ENCODE measurements around the gene AOPEP. TPM values are rescaled to one million over a fixed set of nuclear protein-coding genes. Genes with fewer than 3 reads are reported as not detected.

The AOPEP gene
- total and polyA plus RNA-seq, 2 of the 13 experiments (the other 11 are each of a cell fraction or from before 2014, with no cell fraction given): 22.2 to 41.6 TPM

DNA sequence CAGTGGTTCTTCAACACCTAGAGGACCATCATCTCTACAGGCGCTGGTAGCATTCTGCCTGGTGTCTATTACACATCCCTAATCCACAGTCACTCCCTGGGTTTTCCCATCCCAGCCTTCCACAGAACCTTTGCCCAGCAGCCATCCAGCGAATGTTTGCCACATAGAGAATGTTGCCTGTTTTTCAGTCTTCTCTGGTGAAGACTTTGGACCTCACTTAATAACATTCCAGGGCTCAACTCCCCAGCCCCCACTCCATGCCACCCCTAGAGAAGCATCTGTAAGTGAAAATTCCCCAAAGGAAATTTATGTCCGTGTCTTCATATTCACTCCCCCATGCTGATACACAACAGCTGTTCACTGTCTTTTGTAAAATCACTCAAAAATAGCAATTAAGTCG, 249.6 kb downstream of the AOPEP start:
- DNase-seq (ENCODE audit: low spot score): peak; percentile 79
- FAIRE-seq: peak; percentile 64
- TF ChIP-seq ZNF329 (CRISPR knock-in tag; IDR thresholded peaks at IDR 0.05; ENCODE audit: low read depth): no peak
- TF ChIP-seq SALL1 (CRISPR knock-in tag; IDR thresholded peaks at IDR 0.05): peak; percentile 77
- no peak for TF ChIP-seq ATM (IDR thresholded peaks at IDR 0.05; ENCODE audit: borderline replicate concordance)
- TF ChIP-seq, protein P1, sequence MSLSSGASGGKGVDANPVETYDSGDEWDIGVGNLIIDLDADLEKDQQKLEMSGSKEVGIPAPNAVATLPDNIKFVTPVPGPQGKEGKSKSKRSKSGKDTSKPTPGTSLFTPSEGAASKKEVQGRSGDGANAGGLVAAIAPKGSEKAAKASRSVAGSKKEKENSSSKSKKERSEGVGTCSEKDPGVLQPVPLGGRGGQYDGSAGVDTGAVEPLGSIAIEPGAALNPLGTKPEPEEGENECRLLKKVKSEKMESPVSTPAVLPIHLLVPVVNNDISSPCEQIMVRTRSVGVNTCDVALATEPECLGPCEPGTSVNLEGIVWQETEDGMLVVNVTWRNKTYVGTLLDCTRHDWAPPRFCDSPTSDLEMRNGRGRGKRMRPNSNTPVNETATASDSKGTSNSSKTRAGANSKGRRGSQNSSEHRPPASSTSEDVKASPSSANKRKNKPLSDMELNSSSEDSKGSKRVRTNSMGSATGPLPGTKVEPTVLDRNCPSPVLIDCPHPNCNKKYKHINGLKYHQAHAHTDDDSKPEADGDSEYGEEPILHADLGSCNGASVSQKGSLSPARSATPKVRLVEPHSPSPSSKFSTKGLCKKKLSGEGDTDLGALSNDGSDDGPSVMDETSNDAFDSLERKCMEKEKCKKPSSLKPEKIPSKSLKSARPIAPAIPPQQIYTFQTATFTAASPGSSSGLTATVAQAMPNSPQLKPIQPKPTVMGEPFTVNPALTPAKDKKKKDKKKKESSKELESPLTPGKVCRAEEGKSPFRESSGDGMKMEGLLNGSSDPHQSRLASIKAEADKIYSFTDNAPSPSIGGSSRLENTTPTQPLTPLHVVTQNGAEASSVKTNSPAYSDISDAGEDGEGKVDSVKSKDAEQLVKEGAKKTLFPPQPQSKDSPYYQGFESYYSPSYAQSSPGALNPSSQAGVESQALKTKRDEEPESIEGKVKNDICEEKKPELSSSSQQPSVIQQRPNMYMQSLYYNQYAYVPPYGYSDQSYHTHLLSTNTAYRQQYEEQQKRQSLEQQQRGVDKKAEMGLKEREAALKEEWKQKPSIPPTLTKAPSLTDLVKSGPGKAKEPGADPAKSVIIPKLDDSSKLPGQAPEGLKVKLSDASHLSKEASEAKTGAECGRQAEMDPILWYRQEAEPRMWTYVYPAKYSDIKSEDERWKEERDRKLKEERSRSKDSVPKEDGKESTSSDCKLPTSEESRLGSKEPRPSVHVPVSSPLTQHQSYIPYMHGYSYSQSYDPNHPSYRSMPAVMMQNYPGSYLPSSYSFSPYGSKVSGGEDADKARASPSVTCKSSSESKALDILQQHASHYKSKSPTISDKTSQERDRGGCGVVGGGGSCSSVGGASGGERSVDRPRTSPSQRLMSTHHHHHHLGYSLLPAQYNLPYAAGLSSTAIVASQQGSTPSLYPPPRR (CRISPR knock-in tag; IDR thresholded peaks at IDR 0.05; ENCODE audit: borderline replicate concordance): peak; percentile 15; the same call in 1 of the 2 replicates
- TF ChIP-seq, protein P2, sequence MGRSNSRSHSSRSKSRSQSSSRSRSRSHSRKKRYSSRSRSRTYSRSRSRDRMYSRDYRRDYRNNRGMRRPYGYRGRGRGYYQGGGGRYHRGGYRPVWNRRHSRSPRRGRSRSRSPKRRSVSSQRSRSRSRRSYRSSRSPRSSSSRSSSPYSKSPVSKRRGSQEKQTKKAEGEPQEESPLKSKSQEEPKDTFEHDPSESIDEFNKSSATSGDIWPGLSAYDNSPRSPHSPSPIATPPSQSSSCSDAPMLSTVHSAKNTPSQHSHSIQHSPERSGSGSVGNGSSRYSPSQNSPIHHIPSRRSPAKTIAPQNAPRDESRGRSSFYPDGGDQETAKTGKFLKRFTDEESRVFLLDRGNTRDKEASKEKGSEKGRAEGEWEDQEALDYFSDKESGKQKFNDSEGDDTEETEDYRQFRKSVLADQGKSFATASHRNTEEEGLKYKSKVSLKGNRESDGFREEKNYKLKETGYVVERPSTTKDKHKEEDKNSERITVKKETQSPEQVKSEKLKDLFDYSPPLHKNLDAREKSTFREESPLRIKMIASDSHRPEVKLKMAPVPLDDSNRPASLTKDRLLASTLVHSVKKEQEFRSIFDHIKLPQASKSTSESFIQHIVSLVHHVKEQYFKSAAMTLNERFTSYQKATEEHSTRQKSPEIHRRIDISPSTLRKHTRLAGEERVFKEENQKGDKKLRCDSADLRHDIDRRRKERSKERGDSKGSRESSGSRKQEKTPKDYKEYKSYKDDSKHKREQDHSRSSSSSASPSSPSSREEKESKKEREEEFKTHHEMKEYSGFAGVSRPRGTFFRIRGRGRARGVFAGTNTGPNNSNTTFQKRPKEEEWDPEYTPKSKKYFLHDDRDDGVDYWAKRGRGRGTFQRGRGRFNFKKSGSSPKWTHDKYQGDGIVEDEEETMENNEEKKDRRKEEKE (IDR thresholded peaks at IDR 0.05): no peak
- TF ChIP-seq, protein P3, sequence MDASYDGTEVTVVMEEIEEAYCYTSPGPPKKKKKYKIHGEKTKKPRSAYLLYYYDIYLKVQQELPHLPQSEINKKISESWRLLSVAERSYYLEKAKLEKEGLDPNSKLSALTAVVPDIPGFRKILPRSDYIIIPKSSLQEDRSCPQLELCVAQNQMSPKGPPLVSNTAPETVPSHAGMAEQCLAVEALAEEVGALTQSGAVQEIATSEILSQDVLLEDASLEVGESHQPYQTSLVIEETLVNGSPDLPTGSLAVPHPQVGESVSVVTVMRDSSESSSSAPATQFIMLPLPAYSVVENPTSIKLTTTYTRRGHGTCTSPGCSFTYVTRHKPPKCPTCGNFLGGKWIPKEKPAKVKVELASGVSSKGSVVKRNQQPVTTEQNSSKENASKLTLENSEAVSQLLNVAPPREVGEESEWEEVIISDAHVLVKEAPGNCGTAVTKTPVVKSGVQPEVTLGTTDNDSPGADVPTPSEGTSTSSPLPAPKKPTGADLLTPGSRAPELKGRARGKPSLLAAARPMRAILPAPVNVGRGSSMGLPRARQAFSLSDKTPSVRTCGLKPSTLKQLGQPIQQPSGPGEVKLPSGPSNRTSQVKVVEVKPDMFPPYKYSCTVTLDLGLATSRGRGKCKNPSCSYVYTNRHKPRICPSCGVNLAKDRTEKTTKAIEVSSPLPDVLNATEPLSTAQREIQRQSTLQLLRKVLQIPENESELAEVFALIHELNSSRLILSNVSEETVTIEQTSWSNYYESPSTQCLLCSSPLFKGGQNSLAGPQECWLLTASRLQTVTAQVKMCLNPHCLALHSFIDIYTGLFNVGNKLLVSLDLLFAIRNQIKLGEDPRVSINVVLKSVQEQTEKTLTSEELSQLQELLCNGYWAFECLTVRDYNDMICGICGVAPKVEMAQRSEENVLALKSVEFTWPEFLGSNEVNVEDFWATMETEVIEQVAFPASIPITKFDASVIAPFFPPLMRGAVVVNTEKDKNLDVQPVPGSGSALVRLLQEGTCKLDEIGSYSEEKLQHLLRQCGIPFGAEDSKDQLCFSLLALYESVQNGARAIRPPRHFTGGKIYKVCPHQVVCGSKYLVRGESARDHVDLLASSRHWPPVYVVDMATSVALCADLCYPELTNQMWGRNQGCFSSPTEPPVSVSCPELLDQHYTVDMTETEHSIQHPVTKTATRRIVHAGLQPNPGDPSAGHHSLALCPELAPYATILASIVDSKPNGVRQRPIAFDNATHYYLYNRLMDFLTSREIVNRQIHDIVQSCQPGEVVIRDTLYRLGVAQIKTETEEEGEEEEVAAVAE (CRISPR knock-in tag; IDR thresholded peaks at IDR 0.05; ENCODE audit: borderline replicate concordance): no peak
- no peak for TF ChIP-seq LCORL (IDR thresholded peaks at IDR 0.05)
- TF ChIP-seq LCORL (CRISPR knock-in tag; IDR thresholded peaks at IDR 0.05): peak; percentile 68
- TF ChIP-seq, protein P4, sequence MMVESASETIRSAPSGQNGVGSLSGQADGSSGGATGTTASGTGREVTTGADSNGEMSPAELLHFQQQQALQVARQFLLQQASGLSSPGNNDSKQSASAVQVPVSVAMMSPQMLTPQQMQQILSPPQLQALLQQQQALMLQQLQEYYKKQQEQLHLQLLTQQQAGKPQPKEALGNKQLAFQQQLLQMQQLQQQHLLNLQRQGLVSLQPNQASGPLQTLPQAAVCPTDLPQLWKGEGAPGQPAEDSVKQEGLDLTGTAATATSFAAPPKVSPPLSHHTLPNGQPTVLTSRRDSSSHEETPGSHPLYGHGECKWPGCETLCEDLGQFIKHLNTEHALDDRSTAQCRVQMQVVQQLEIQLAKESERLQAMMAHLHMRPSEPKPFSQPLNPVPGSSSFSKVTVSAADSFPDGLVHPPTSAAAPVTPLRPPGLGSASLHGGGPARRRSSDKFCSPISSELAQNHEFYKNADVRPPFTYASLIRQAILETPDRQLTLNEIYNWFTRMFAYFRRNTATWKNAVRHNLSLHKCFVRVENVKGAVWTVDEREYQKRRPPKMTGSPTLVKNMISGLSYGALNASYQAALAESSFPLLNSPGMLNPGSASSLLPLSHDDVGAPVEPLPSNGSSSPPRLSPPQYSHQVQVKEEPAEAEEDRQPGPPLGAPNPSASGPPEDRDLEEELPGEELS (CRISPR knock-in tag; IDR thresholded peaks at IDR 0.05): peak; percentile 30; the same call in 1 of the 2 replicates

More for the DNA sequence above, 249.6 kb downstream of the AOPEP start:
- Histone ChIP-seq H4K20me1 (ENCODE audit: insufficient read depth, low read length) (no peaks in the 10 kb centered on the region), H3K9ac (ENCODE audit: insufficient read depth, low read depth, low read length) (peak overlapping the region; percentile 30), H3K9me3 (ENCODE audit: low read length) (no peaks in the 10 kb centered on the region), H3K36me3 (replicated peaks in 1 of 2; ENCODE audit: control insufficient read depth in 1 of 2, insufficient read depth in 2 of 2, low read length in 2 of 2) (no peaks in the 10 kb centered on the region), H2AFZ (ENCODE audit: low read length) (no peak overlapping the region), H3K4me2 (ENCODE audit: low read depth, low read length) (peak overlapping the region; percentile 67), H3K79me2 (ENCODE audit: insufficient read depth, low read length) (no peaks in the 10 kb centered on the region), H3K4me1 (ENCODE audit: insufficient read depth, low read length) (peaks cover 79% of the 10 kb centered on the region), H3K27ac (ENCODE audit: extremely low read length, insufficient read depth, low read length) (peak overlapping the region; percentile 54), H3K4me3 (replicated peaks in 1 of 3; ENCODE audit: insufficient read depth in 1 of 3, low read depth in 2 of 3, low read length in 3 of 3) (peak overlapping the region in 1 of 3 experiments; percentile 21; a peak in 2 of 6 replicates), H3K27me3 (ENCODE audit: control insufficient read depth in 1 of 2, insufficient read depth in 2 of 2, low read length in 2 of 2) (no peaks in the 10 kb centered on the region)
- ChIA-PET POLR2A (no interaction called here), CTCF (ENCODE audit: low intra/inter-chr PET ratio, low total read pairs) (no interaction called here)
- no TSS peak for BruUV-seq (replicated peaks)
- 50% methylated on average over 4 of the region's 4 CpGs for WGBS (ENCODE audit: low lambda C conversion rate)
- peak; percentile 77 for ATAC-seq
- in situ Hi-C loops (cut with HindIII; ENCODE audit: extremely low pct_ligation_motif_present, low pct_unique_long_range_greater_than_20kb): no loop called here
- intact Hi-C loops (cut with micrococcal nuclease; ENCODE audit: unreplicated experiment): no loop called here
